Measurements from ENCODE around the gene YPEL2.
"Not testable (repeated sequence)": the region's sequence is repeated elsewhere in the genome, so short reads cannot be mapped to it uniquely, and the experiment has no call there.

The YPEL2 gene

DNA sequence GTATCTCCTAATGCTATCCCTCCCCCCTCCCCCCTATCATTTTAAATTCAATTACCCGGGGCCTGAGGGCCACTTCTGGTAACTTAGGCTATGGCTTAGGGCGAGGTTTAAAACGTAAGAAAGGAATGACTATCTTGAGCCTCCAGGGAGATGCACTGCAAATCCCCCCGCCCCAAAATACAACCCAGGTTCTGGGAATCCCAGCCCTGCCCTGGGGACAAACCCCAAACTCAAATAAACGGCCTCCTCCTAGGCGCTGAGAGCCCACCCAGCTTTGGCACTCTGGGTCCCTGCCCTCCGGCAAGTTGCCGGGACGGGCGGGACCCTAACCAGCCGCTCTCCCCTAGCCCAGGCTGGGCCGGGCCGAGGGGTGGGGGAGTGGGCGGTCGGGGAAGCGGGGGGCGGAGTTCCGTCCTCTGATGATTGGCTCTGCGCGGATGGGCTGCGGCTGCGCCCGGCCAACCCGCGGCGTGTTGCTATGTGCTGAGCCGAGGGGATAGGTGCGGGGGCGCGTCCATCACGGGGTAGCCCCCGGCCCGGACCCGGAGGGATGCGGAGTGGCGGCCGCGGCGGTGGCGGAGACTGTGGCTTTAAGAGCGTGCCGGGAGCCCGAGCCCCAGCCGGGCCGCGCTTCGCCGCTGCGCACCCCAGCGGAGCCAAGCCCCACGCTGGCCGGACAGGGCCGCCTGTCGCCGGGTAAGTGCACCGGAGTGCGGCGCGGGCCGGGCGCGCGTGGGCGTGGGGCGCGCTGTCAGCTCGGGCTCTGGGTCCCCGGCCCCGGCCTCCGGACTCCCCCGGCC lies at the start of gene YPEL2:
YPEL2 (plus strand) TSS at position 527 of the 800 bp plus-strand sequence. CDS start 21,755 bp downstream, outside the sequence.
- DNase-seq, result peak; percentile 90 to 93

DNA sequence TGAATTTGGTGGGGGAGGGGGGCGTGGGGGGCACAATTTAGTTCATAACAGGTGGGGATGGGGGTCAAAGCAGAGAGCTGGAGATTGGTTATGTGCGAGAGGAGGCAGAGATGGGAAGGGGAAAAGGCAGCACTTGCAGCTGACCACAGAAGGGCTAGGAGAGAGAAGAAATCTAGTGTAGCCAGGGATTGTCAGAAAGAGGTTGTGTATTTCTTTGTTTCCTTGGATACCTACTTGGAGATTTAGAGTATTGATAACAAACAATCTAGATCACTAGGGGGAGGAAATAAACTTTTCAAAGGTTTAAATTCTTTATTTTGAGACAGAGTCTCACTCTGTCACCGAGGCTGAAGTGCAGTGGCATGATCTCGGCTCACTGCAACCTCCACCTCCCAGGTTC lies 47.1 kb upstream of the YPEL2 start:
- DNase-seq, result no peak

GRCh38 chr17:59287452-59287851 lies 44.0 kb upstream of the YPEL2 start:
- DNase-seq, result peak; percentile 0 to 16

- DNase-seq, result no peak
Observed at GRCh38 chr17:59287891-59288290, 43.6 kb upstream of the YPEL2 start.

DNA sequence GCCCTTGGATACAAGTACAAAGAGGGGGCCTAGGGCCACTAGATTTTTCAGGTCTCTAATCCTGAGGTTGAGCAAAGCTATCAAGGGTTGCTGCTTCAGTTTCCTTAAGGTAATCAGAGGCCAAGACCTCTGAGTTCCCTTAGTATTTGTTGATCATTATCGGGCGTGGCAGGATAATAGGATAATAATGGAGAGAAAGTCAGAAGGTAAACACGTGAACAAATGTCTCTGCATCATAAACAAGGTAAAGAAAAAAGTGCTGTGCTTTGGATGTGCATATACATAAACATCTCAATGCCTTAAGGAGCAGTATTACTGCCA lies 41.5 kb upstream of the YPEL2 start:
- no peak for DNase-seq

- not testable (repeated sequence) for DNase-seq
Observed at GRCh38 chr17:59290302-59290998, 41.0 kb upstream of the YPEL2 start.

- no peak for DNase-seq
Observed at GRCh38 chr17:59292174-59292523, 39.3 kb upstream of the YPEL2 start.

DNA sequence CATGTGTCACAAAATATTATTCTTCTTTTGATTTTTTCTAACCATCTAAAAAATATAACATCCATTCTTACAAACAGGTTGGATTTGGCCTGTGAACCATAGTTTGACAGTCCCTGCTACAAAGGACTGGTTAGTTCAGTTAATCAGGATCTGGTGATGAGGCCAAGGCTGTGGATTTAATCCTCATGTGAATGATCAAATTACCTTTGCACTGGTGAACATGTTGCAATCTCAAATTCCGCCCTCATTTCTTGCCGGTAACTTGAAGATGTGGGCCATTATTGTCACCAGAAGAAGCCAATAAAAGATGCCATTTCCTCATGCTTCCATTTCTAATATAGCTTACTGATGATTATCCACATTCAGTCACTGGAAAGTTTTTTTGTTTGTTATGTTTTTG lies 35.3 kb upstream of the YPEL2 start:
- DNase-seq, result no peak

DNA sequence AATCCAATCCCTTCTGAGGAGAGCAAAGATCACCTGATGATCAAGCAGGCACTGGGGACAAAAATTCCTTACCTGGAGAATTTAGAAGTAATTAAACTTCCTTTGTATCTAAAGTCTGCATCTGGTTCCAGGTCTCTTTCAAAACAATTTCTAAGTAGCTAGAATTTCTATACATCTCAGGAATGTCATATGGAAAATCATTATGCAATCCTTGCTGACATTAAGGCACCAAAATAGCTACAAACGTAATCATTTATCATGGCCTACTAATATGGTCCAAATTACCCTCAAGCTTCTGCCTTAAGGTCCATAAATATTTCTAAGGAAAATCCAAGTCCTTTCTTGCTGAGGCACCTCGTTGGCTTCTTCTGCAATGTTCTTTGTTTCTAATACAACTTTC lies 32.9 kb upstream of the YPEL2 start:
- no peak for DNase-seq

DNA sequence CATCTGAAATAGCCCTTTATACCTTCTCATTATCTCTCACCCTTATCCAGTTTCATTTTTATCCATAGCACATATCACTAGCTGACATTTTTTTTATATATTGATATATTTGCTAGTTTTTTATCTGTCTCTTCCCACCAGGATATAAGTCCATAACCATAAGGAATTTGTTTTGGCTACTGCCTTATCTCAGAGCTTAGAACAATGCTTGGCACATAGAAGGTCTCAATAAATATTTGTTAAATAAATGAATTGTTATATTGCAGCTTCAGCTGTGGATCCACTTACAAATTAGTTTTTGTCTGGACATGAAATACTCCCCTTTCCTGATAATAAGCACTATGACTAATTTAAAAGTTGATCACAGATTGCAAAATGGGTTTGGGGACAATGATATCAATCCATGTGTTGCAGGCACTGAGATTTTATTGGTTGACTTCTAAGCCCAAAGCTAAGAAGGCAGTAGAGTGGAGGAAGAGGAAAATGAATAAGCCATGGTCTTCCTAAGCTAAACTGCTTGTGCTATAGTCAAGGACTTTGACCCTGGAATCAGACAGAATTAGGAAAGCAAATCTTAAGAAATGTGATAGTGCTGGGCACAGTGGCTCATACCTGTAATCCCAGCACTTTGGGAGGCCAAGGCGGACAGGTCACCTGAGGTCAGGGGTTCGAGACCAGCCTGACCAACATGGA lies 31.9 kb upstream of the YPEL2 start:
- no peak for DNase-seq

- DNase-seq, result peak in 1 of 2 donors; percentile 2
Observed at GRCh38 chr17:59300941-59301340, 30.5 kb upstream of the YPEL2 start.

DNA sequence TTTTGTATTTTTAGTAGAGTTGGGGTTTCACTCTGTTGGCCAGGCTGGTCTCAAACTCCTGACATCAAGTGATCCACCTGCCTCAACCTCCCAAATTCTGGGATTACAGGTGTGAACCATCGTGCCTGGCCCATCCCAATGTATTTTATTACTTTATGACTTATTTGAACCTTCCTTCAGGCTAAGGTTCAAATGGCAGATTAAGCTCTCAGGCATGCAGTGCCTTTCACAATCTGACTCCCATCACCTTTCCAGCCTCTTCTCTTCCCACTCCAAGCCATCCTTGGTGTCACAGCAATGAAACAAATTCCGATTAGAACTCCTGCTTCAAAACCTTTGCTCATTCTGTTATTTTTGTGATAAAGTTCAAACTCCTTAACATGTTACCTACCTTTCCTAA lies 26.6 kb upstream of the YPEL2 start:
- no peak for DNase-seq

DNA sequence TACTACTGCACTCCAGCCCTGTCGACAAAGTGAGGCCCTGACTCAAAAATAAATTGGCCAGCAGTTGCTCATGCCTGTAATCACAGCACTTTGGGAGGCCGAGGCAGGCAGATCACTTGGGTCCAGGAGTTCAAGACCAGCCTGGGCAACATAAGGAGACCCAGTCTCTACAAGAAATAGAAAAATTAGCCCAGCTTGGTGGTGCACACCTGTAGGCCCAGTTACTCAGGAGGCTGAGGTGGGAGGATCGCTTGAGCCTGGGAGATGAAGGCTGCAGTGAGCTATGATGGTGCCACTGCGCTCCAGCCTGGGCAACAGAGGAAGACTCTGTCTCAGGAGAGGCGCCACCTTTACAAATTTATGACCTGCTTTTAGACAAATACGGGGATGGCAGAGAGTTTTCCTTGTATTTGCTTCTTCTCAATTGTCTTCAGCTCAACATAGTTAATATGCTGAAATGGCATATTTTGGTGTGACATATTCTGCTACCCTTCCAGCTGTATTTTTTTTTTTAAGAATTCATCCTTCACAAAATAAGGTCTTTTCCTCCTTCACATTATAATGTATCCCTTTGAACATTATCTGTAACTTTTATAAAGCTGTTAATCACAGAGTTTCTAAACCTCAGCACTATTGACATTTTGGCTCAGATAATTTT lies 21.1 kb upstream of the YPEL2 start:
- DNase-seq, result no peak

DNA sequence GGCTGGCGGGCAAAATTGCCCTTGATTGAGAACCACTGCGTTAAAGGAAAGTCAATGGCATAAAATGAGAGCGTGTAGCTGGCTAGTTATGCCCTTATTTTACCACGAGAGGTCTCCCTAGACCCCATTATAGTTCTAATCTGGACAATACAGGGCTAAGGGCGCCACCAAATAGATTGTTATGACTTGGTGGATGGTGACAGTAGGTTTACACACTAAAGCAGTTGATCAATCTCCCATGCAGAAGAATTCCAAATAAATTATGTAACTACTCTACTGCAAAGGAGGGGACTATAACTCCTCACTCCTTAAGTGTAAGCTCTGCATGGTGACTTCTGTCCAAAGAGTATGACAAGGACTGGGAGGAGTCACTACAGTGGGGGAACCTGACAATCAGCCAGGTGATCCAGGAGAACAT lies 20.4 kb upstream of the YPEL2 start:
- peak; percentile 53 to 77 for DNase-seq

DNA sequence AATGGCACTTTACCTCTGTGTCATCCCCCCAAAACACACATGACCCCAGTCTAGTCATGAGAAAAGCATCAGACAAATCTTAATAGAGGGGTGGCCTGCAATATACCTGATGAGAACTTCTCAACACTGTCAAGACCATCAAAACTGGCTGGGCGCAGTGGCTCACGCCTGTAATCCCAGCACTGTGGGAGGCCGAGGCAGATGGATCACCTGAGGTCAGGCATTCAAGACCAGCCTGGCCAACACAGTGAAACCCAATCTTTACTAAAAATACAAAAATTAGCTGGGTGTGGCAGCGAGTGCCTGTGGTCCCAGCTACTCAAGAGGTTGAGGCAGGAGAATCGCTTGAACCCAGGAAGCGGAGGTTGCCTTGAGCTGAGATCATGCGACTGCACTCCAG lies 19.9 kb upstream of the YPEL2 start:
- DNase-seq, result not testable (repeated sequence)

DNA sequence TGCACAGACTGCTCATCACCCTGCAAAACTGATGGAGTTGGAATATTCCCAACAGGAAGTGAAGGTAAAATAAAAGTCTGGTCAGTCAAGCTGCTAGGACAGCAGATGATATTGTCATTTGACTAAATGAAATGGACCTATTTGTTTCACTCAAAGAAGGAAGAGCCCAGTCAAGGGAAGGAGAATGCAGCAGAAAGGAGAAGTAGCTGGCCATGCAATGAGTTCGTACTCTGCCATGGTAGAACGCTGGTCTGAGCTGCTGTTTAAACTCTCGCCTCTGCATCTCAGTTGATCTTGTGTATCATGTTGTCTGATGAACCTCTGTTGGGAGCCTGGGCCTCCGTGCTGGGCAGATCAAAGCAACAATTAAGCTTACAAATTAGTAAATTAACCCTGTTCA lies 15.6 kb upstream of the YPEL2 start:
- DNase-seq, result no peak

- no peak for DNase-seq
Observed at GRCh38 chr17:59327121-59327980, 4.1 kb upstream of the YPEL2 start.

- peak in 1 of 2 donors; percentile 23 for DNase-seq
Observed at GRCh38 chr17:59327981-59328290, 3.5 kb upstream of the YPEL2 start.

DNA sequence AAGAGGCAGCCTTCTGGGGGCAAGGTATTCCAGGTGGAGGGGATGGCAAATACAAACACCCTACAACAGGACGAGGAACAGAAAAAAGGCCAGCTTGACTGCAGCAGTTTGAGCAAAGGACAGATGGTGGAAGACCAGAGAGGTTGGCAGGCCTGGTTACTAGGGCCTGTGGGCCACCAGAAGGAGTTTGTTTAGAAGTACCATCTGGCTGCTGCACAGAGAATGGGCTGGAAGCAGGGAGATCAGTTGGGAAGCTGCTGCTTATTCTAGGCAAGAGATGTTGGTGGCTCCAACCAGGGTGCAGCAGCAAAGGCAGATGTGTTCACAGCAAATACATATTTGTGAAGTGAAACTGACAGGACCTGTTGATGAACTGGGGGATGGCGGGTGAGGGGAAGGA lies 2.9 kb upstream of the YPEL2 start:
- no peak for DNase-seq

- DNase-seq, result peak; percentile 62 to 73
Observed at GRCh38 chr17:59329176-59330052, 2.0 kb upstream of the YPEL2 start.
